HepG2 (cell line): Measurements from ENCODE around the gene NEURL4. TPM values are rescaled to one million over a fixed set of nuclear protein-coding genes. Genes with fewer than 3 reads are reported as not detected.

Experiments used
- ATAC-seq: fragments of 200-7000 bp; cut with Tn5 transposase; 3 replicates; pipeline ENCODE4 v1.9.1; 2020; ENCODE audit warnings: mild to moderate bottlenecking, moderate library complexity
- BruUV-seq: library from RNA; stranded (reverse); fragments of 400-500 nt; replicated peaks from 2 replicates; lab custom pipeline; 2021; lab: Mats Ljungman, UMichigan
- CTCF ChIA-PET: fragments of 300-600 bp; formaldehyde crosslinking; extraction: SDS; loops from one replicate; lab custom pipeline; 2021; ENCODE audit warnings: low total read pairs, inconsistent platforms, low intra/inter-chr PET ratio; lab: Yijun Ruan, JAX
- POLR2A ChIA-PET: fragments of 350-600 bp; sonication (Branson Sonifier 250); formaldehyde crosslinking; loops from one replicate; lab custom pipeline; 2020; ENCODE audit warnings: antibody characterized with exemption, inconsistent platforms; lab: Yijun Ruan, JAX
- DNase-seq: peaks from one replicate; pipeline ENCODE4 v3.0.0-alpha.2; 2015; ENCODE audit warnings: low spot score
- FAIRE-seq: peaks from 3 replicates; lab custom pipeline; 2011; peaks lifted over from hg19 to GRCh38; lab: Jason Lieb, UNC
- H2AFZ ChIP-seq: one replicate; pipeline ENCODE4 v1.6.1; 2011; ENCODE audit warnings: low read length, inconsistent platforms
- H3K27ac ChIP-seq: fragments of 300-600 bp; 3 replicates; pipeline ENCODE4 v1.8.0; 2011; ENCODE audit warnings: mixed run types, mild to moderate bottlenecking, mixed read lengths, low read length, inconsistent platforms; ENCODE audit not compliant: insufficient read depth; ENCODE audit errors: extremely low read length
- H3K27me3 ChIP-seq, 2 experiments: fragments of 200-600 bp in 1 of 2; 2 replicates in 1 of 2; 3 replicates in 1 of 2; pipeline versions ENCODE4 v1.6.0 to v1.8.0; 2011; ENCODE audit warnings: low read length in 2 of 2, mild to moderate bottlenecking in 2 of 2, moderate library complexity in 2 of 2, inconsistent platforms in 1 of 2; ENCODE audit not compliant: insufficient read depth in 2 of 2, control insufficient read depth in 1 of 2
- H3K36me3 ChIP-seq, 2 experiments: fragments of 200-600 bp in 1 of 2; replicated peaks in 1 of 2; 2 replicates in 1 of 2; 3 replicates in 1 of 2; pipeline versions ENCODE4 v1.5.1 to v1.8.0; 2011; ENCODE audit warnings: low read length in 2 of 2, inconsistent platforms in 1 of 2; ENCODE audit not compliant: insufficient read depth in 2 of 2, control insufficient read depth in 1 of 2
- H3K4me1 ChIP-seq: 2 replicates; pipeline ENCODE4 v1.5.1; 2012; ENCODE audit warnings: low read length, inconsistent platforms; ENCODE audit not compliant: insufficient read depth
- H3K4me2 ChIP-seq: 2 replicates; pipeline ENCODE4 v1.6.0; 2011; ENCODE audit warnings: low read depth, low read length, inconsistent platforms
- H3K4me3 ChIP-seq, 3 experiments: fragments of 200-600 bp in 1 of 3; sonication (generic), shearing (Covaris generic) in 1 of 3; replicated peaks in 1 of 3; 2 replicates each; pipeline ENCODE4 v1.5.1; 2011 to 2016; ENCODE audit warnings: low read length in 3 of 3, inconsistent platforms in 2 of 3, low read depth in 2 of 3, mild to moderate bottlenecking in 2 of 3, control low read depth in 1 of 3, mixed read lengths in 1 of 3; ENCODE audit not compliant: insufficient read depth in 1 of 3
- H3K79me2 ChIP-seq: one replicate; pipeline ENCODE4 v1.6.1; 2011; ENCODE audit warnings: low read length, inconsistent platforms; ENCODE audit not compliant: insufficient read depth
- H3K9ac ChIP-seq: 2 replicates; pipeline ENCODE4 v1.6.0; 2011; ENCODE audit warnings: mild to moderate bottlenecking, low read depth, low read length, inconsistent platforms; ENCODE audit not compliant: insufficient read depth
- H3K9me3 ChIP-seq: 2 replicates; pipeline ENCODE4 v1.5.1; 2012; ENCODE audit warnings: mild to moderate bottlenecking, low read length
- H4K20me1 ChIP-seq: 2 replicates; pipeline ENCODE4 v1.6.0; 2011; ENCODE audit warnings: inconsistent platforms, mild to moderate bottlenecking, low read length, moderate library complexity; ENCODE audit not compliant: insufficient read depth
- ADNP ChIP-seq: sonication (generic); formaldehyde crosslinking; IDR thresholded peaks from 2 replicates; pipeline ENCODE4 v1.4.0; 2020; ENCODE audit warnings: missing genetic modification reagents
- ATF7 ChIP-seq, 2 experiments: fragments of 450-650 bp in 1 of 2; sonication (generic) in 1 of 2; formaldehyde crosslinking in 1 of 2; IDR thresholded peaks; 2 replicates each; pipeline versions ENCODE4 v1.4.0 to v1.6.1; 2016 to 2020; ENCODE audit warnings: antibody characterized with exemption in 1 of 2, mild to moderate bottlenecking in 1 of 2, missing genetic modification reagents in 1 of 2
- CAMTA2 ChIP-seq: sonication (generic); formaldehyde crosslinking; IDR thresholded peaks from 2 replicates; pipeline ENCODE4 v1.4.0; 2020; ENCODE audit warnings: mild to moderate bottlenecking, missing genetic modification reagents, borderline replicate concordance
- FLYWCH1 ChIP-seq: sonication (generic); formaldehyde crosslinking; IDR thresholded peaks from 2 replicates; pipeline ENCODE4 v1.8.1; 2023; ENCODE audit warnings: mild to moderate bottlenecking, missing genetic modification reagents
- MZF1 ChIP-seq: sonication (generic); formaldehyde crosslinking; IDR thresholded peaks from 2 replicates; pipeline ENCODE4 v1.8.1; 2023; ENCODE audit warnings: mild to moderate bottlenecking, missing genetic modification reagents, borderline replicate concordance
- PLRG1 ChIP-seq: fragments of 450-650 bp; conservative IDR thresholded peaks from 2 replicates; pipeline ENCODE4 v1.6.1; 2016
- RNF2 ChIP-seq: fragments of 450-650 bp; conservative IDR thresholded peaks from 2 replicates; pipeline ENCODE4 v1.6.1; 2016; ENCODE audit warnings: low read depth
- ZBTB7B ChIP-seq: sonication (generic); formaldehyde crosslinking; IDR thresholded peaks from 2 replicates; pipeline ENCODE4 v1.4.0; 2020; ENCODE audit warnings: missing genetic modification reagents
- ZNF432 ChIP-seq: sonication (generic); formaldehyde crosslinking; IDR thresholded peaks from 2 replicates; pipeline ENCODE4 v1.5.0; 2020; ENCODE audit warnings: missing genetic modification reagents, mild to moderate bottlenecking, borderline replicate concordance
- ZNF660 ChIP-seq: sonication (generic); formaldehyde crosslinking; IDR thresholded peaks from 2 replicates; pipeline ENCODE4 v1.5.1; 2020; ENCODE audit warnings: mild to moderate bottlenecking, low read depth, missing genetic modification reagents, borderline replicate concordance
- ZNF850 ChIP-seq: sonication (generic); formaldehyde crosslinking; conservative IDR thresholded peaks from 2 replicates; pipeline ENCODE4 v1.9.0; 2021; ENCODE audit warnings: mild to moderate bottlenecking, missing genetic modification reagents
- WGBS: methylation state at CpG from one replicate; pipeline ENCODE4 v1.1.6; 2017; ENCODE audit warnings: low lambda C conversion rate; 5-methylcytosine and 5-hydroxymethylcytosine counted together
- in situ Hi-C: cut with HindIII; loops from 2 replicates; pipeline ENCODE4 v1.10.0; 2017; ENCODE audit warnings: low pct_unique_long_range_greater_than_20kb; ENCODE audit not compliant: extremely low pct_ligation_motif_present
- intact Hi-C: fragments of 100-400 bp; cut with micrococcal nuclease; formaldehyde crosslinking; loops from one replicate; pipeline ENCODE4 v1.10.0; 2022; ENCODE audit not compliant: unreplicated experiment
- polyA plus RNA-seq, 8 experiments: library from polyadenylated mRNA; depleted of rRNA in 3 of 8; stranded (reverse) in 7 of 8; unstranded in 1 of 8; fragments of >200 nt; fragmentation: Illumina TruSeq in 4 of 8; extraction: Trizol in 4 of 8; gene quantifications; 2 replicates each; pipeline versions ENCODE4 v1.2.1 to v1.2.3, GENCODE V29; 2011 to 2016; ENCODE audit warnings: low read depth in 4 of 8, missing spikeins in 1 of 8, mixed read lengths in 1 of 8; ENCODE audit not compliant: insufficient read depth in 1 of 8
- total RNA-seq, 5 experiments: library from RNA; depleted of rRNA; stranded (reverse); fragments of >200 nt; fragmentation: Illumina TruSeq; extraction: Trizol; gene quantifications; 2 replicates each; pipeline ENCODE4 v1.2.3, GENCODE V29; 2016; ENCODE audit warnings: low read depth in 1 of 5
- TF ChIP-seq, protein P1 (sequence below): sonication (generic); formaldehyde crosslinking; IDR thresholded peaks from 2 replicates; pipeline ENCODE4 v1.4.0; 2020; ENCODE audit warnings: missing genetic modification reagents
- TF ChIP-seq, protein P2 (sequence below): IDR thresholded peaks from 2 replicates; pipeline ENCODE4 v1.6.1; 2016; ENCODE audit warnings: missing genetic modification reagents, missing compliant biosample characterization

Gene NEURL4
- total and polyA plus RNA-seq, 2 of the 13 experiments (the other 11 are each of a cell fraction or from before 2014, with no cell fraction given): 14.8 to 15.7 TPM

DNA sequence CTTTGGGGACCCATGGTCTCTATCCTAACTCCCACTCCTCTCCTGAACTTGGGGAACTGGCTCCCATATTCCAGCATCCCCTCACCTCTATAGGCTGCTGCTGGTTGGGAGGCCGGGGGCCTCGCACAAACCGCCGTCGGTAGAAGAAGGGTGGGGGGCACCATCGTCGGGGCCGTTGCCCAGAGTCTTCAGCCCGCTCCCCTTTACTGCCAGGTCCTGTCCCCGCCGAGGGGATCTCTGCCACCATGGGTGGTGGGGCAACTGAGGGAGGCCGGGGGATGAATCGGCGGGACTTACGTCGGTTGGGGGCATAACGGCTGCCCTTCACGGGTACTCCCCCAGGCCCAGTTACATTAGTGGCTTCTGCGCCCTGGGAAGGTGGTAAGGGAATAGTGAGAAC, 39.0 kb downstream of the NEURL4 start (continued):
- TF ChIP-seq FLYWCH1 (no peak), ZNF432 (CRISPR knock-in tag) (no peak), ADNP (no peak), PLRG1 (no peak)

DNA sequence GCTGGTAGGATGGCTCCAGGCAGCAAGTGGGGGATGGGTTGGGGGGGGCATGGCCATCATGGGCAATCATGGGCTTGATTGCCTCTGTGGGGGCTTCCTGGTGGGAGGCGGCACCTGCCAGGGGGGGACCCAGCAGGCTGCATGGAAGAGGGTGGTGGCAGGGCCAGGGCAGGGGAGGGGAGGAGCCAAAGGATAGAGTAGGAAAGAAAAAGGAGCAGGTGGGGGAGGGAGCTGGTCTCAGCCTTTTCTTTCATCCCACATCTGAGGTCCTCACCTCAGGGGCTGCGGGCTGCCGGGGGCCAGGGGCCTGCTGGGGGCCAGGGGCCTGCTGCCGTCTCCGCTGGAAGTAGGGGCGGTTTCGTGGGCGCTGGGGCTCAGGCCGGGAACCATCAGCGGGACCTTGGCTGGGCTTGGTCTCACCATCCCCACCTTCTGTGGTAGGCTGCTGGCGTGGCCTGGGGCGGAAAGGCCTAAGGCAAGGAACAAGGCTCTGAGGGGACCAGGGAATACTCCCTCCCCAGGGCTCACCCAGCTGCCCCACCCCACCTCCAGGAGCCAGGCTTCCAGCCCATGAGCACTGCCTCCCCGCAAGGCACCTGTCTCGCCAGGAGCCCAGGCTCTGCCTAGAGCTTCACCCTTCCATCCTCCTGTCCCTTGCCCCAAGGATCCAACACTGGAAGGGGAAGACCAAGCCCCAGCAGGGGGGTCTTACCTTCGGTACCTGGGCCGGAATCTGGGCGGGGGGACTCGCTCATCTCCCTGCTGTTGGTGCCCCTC, 39.7 kb downstream of the NEURL4 start:
- in situ Hi-C loops (loop anchor here (10.0 kb wide), 1 partner anchor 245 kb away; the partner anchor contains the start of gene SLC16A11), intact Hi-C loops (no loop called here)
- ATAC-seq (no peak), DNase-seq (no peak), FAIRE-seq (no peak)
- H3K4me1 ChIP-seq: peaks cover 26% of the 10 kb centered on the region
- no peaks in the 10 kb centered on the region for H3K9me3 ChIP-seq
- H4K20me1 ChIP-seq: no peaks in the 10 kb centered on the region
- 77% methylated on average over 6 of the region's 18 CpGs for WGBS
- no peaks in the 10 kb centered on the region for H3K79me2 ChIP-seq
- H3K36me3 ChIP-seq: peaks cover 4 to 7% of the 10 kb centered on the region in 2 experiments; a peak in 3 of 5 replicates
- BruUV-seq: no TSS peak
- peaks cover 0 to 11% of the 10 kb centered on the region in 2 experiments; a peak in 2 of 5 replicates for H3K27me3 ChIP-seq
- no peak overlapping the region for H2AFZ ChIP-seq
- H3K27ac ChIP-seq: no peak overlapping the region
- H3K4me2 ChIP-seq: no peak overlapping the region
- H3K9ac ChIP-seq: no peak overlapping the region
- no peak overlapping the region for H3K4me3 ChIP-seq
- ChIA-PET POLR2A (no interaction called here), CTCF (no interaction called here)
- TF ChIP-seq MZF1 (CRISPR knock-in tag) (no peak), ZNF660 (CRISPR knock-in tag) (no peak), ZNF850 (CRISPR knock-in tag) (no peak), RNF2 (no peak), ATF7 (IDR thresholded peaks at IDR 0.05) (no peak), ATF7 (CRISPR knock-in tag; IDR thresholded peaks at IDR 0.05) (no peak), ZBTB7B (CRISPR knock-in tag) (no peak), CAMTA2 (CRISPR knock-in tag) (no peak)
- TF ChIP-seq, protein P1, sequence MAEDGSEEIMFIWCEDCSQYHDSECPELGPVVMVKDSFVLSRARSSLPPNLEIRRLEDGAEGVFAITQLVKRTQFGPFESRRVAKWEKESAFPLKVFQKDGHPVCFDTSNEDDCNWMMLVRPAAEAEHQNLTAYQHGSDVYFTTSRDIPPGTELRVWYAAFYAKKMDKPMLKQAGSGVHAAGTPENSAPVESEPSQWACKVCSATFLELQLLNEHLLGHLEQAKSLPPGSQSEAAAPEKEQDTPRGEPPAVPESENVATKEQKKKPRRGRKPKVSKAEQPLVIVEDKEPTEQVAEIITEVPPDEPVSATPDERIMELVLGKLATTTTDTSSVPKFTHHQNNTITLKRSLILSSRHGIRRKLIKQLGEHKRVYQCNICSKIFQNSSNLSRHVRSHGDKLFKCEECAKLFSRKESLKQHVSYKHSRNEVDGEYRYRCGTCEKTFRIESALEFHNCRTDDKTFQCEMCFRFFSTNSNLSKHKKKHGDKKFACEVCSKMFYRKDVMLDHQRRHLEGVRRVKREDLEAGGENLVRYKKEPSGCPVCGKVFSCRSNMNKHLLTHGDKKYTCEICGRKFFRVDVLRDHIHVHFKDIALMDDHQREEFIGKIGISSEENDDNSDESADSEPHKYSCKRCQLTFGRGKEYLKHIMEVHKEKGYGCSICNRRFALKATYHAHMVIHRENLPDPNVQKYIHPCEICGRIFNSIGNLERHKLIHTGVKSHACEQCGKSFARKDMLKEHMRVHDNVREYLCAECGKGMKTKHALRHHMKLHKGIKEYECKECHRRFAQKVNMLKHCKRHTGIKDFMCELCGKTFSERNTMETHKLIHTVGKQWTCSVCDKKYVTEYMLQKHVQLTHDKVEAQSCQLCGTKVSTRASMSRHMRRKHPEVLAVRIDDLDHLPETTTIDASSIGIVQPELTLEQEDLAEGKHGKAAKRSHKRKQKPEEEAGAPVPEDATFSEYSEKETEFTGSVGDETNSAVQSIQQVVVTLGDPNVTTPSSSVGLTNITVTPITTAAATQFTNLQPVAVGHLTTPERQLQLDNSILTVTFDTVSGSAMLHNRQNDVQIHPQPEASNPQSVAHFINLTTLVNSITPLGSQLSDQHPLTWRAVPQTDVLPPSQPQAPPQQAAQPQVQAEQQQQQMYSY: no peak
- TF ChIP-seq, protein P2, sequence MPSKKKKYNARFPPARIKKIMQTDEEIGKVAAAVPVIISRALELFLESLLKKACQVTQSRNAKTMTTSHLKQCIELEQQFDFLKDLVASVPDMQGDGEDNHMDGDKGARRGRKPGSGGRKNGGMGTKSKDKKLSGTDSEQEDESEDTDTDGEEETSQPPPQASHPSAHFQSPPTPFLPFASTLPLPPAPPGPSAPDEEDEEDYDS (CRISPR knock-in tag): no peak
